Keratinocyte (primary cell): ENCODE results near the gene CSNK1G2. TPM values are rescaled to one million over a fixed set of nuclear protein-coding genes. Genes with fewer than 3 reads are reported as not detected.

Source experiments
- DNase-seq: peaks from one replicate; pipeline ENCODE4 v3.0.0-alpha.2; 2011; ENCODE audit warnings: low read depth, missing footprints, low spot score
- FAIRE-seq: peaks from 2 replicates; lab custom pipeline; 2011; peaks lifted over from hg19 to GRCh38; lab: Jason Lieb, UNC
- H2AFZ ChIP-seq: 2 replicates; pipeline ENCODE4 v1.6.0; 2012; ENCODE audit warnings: low read length, control low read depth, inconsistent platforms; ENCODE audit not compliant: control insufficient read depth
- H3K27ac ChIP-seq: 2 replicates; pipeline ENCODE4 v1.5.1; 2011; ENCODE audit warnings: low read length; ENCODE audit not compliant: control insufficient read depth, insufficient read depth
- H3K27me3 ChIP-seq: 3 replicates; pipeline ENCODE4 v1.6.0; 2011; ENCODE audit warnings: low read length; ENCODE audit not compliant: control insufficient read depth, insufficient read depth; ENCODE audit errors: extremely low read depth
- H3K36me3 ChIP-seq, 2 experiments: 2 replicates in 1 of 2; 3 replicates in 1 of 2; pipeline ENCODE4 v1.5.1; 2011; ENCODE audit warnings: low read length in 2 of 2, mild to moderate bottlenecking in 1 of 2; ENCODE audit not compliant: control insufficient read depth in 2 of 2, insufficient read depth in 2 of 2; ENCODE audit errors: extremely low read depth in 1 of 2
- H3K4me1 ChIP-seq: 3 replicates; pipeline ENCODE4 v1.5.1; 2011; ENCODE audit warnings: low read length; ENCODE audit not compliant: control insufficient read depth, insufficient read depth; ENCODE audit errors: extremely low read depth
- H3K4me2 ChIP-seq: 3 replicates; pipeline ENCODE4 v1.6.0; 2011; ENCODE audit warnings: low read depth, low read length; ENCODE audit not compliant: control insufficient read depth, insufficient read depth; ENCODE audit errors: extremely low read depth
- H3K4me3 ChIP-seq, 3 experiments: fragments of 200-600 bp in 1 of 3; sonication (generic) in 1 of 3; 2 replicates in 2 of 3; 3 replicates in 1 of 3; pipeline ENCODE4 v1.5.1; 2011 to 2016; ENCODE audit warnings: low read length in 3 of 3, mild to moderate bottlenecking in 3 of 3, control low read depth in 2 of 3, inconsistent platforms in 1 of 3, low read depth in 1 of 3, mixed read lengths in 1 of 3, mixed run types in 1 of 3, moderate library complexity in 1 of 3; ENCODE audit not compliant: control insufficient read depth in 2 of 3, insufficient read depth in 2 of 3; ENCODE audit errors: extremely low read depth in 1 of 3
- H3K79me2 ChIP-seq: 2 replicates; pipeline ENCODE4 v1.6.0; 2012; ENCODE audit warnings: low read length; ENCODE audit not compliant: control insufficient read depth, insufficient read depth
- H3K9ac ChIP-seq: 3 replicates; pipeline ENCODE4 v1.6.0; 2011; ENCODE audit warnings: low read length; ENCODE audit not compliant: control insufficient read depth, insufficient read depth; ENCODE audit errors: extremely low read depth
- H3K9me1 ChIP-seq: 3 replicates; pipeline ENCODE4 v1.6.0; 2011; ENCODE audit warnings: low read length; ENCODE audit not compliant: control insufficient read depth, insufficient read depth; ENCODE audit errors: extremely low read depth
- H3K9me3 ChIP-seq: 2 replicates; pipeline ENCODE4 v1.5.1; 2012; ENCODE audit warnings: low read depth, low read length; ENCODE audit not compliant: control insufficient read depth
- H4K20me1 ChIP-seq: 3 replicates; pipeline ENCODE4 v1.6.0; 2011; ENCODE audit warnings: low read length; ENCODE audit not compliant: control insufficient read depth, insufficient read depth; ENCODE audit errors: extremely low read depth
- CTCF ChIP-seq, 3 experiments: IDR thresholded peaks in 1 of 3; conservative IDR thresholded peaks in 1 of 3; optimal IDR thresholded peaks in 1 of 3; 2 replicates in 2 of 3; 3 replicates in 1 of 3; pipeline versions ENCODE3 to v1.5.1; 2011; ENCODE audit warnings: low read length in 3 of 3, mild to moderate bottlenecking in 3 of 3, moderate library complexity in 2 of 3, control low read depth in 1 of 3, inconsistent platforms in 1 of 3; ENCODE audit not compliant: insufficient read depth in 2 of 3; ENCODE audit errors: extremely low read depth in 1 of 3
- EZH2 ChIP-seq: IDR thresholded peaks from one replicate; pipeline ENCODE4 v1.6.1; 2012; ENCODE audit warnings: inconsistent platforms, mild to moderate bottlenecking, low read length, moderate library complexity
- dilution Hi-C: fragments of 300-500 bp; cut with MboI; formaldehyde crosslinking; loops from one replicate; pipeline ENCODE4 v1.7.0; 2020; ENCODE audit warnings: low sequenced_read_pairs; ENCODE audit not compliant: extremely low pct_ligation_motif_present
- polyA plus RNA-seq, 5 experiments: library from polyadenylated mRNA; depleted of rRNA in 3 of 5; stranded (reverse) in 3 of 5; stranded (forward) in 1 of 5; unstranded in 1 of 5; fragments of >200 nt; gene quantifications; 1 replicate in 1 of 5; 2 replicates in 3 of 5; 3 replicates in 1 of 5; pipeline versions ENCODE4 v1.2.1 to v1.2.3, GENCODE V29; 2011 to 2012; ENCODE audit warnings: missing spikeins in 2 of 5, low read depth in 1 of 5, low replicate concordance in 1 of 5

The CSNK1G2 gene
- polyA plus RNA-seq, 1 donor (not counting 4 experiments of a cell fraction or from before 2014, with no cell fraction given) = 34.9 TPM

GRCh38 chr19:1942078-1942933 is 1.3 kb downstream of the CSNK1G2 start:
- Histone ChIP-seq H4K20me1 (peaks cover 24% of the 10 kb centered on the region), H3K27me3 (no peaks in the 10 kb centered on the region), H3K9me3 (no peaks in the 10 kb centered on the region), H3K9me1 (no peaks in the 10 kb centered on the region), H3K4me3 (peak overlapping the region; percentile 78 to 92 (median 89)), H3K4me1 (peaks cover 17% of the 10 kb centered on the region), H3K79me2 (peaks cover 54% of the 10 kb centered on the region), H3K4me2 (peak overlapping the region; percentile 96), H3K27ac (peak overlapping the region; percentile 81), H2AFZ (peak overlapping the region; percentile 39), H3K36me3 (no peaks in the 10 kb centered on the region), H3K9ac (peak overlapping the region; percentile 97)
- no peak for TF ChIP-seq CTCF (optimal IDR thresholded peaks at IDR 0.05 in 1 of 3, IDR thresholded peaks at IDR 0.05 in 1 of 3, conservative IDR thresholded peaks at IDR 0.05 in 1 of 3; ENCODE audit: extremely low read depth in 1 of 3, insufficient read depth in 2 of 3, low read length in 3 of 3)
- TF ChIP-seq EZH2 = no peak
- FAIRE-seq (peak; percentile 20), DNase-seq (peak; percentile 19)
- dilution Hi-C loops = no loop called here

- FAIRE-seq (no peak), DNase-seq (no peak)
- dilution Hi-C loops = no loop called here
- H3K27ac ChIP-seq = peak overlapping the region; percentile 81
- H3K4me3 ChIP-seq = peak overlapping the region; percentile 78 to 92 (median 89)
- H3K27me3 ChIP-seq = no peaks in the 10 kb centered on the region
- H4K20me1 ChIP-seq = peaks cover 29% of the 10 kb centered on the region
- peaks cover 20% of the 10 kb centered on the region for H3K4me1 ChIP-seq
- H3K9me1 ChIP-seq = no peaks in the 10 kb centered on the region
- no peak for TF ChIP-seq CTCF (optimal IDR thresholded peaks at IDR 0.05 in 1 of 3, IDR thresholded peaks at IDR 0.05 in 1 of 3, conservative IDR thresholded peaks at IDR 0.05 in 1 of 3; ENCODE audit: extremely low read depth in 1 of 3, insufficient read depth in 2 of 3, low read length in 3 of 3)
- TF ChIP-seq EZH2 = no peak
- H3K4me2 ChIP-seq = peak overlapping the region; percentile 96
- H3K36me3 ChIP-seq = no peaks in the 10 kb centered on the region
- peaks cover 61% of the 10 kb centered on the region for H3K79me2 ChIP-seq
- H3K9me3 ChIP-seq = no peaks in the 10 kb centered on the region
- peak overlapping the region; percentile 97 for H3K9ac ChIP-seq
- H2AFZ ChIP-seq = no peak overlapping the region
Measured at GRCh38 chr19:1942934-1943555, 2.1 kb downstream of the CSNK1G2 start.
